Heart left ventricle (tissue), 16 donors: ENCODE results near the gene CD177. TPM values are rescaled to one million over a fixed set of nuclear protein-coding genes. Genes with fewer than 3 reads are reported as not detected.
"Not testable (repeated sequence)": the region's sequence is repeated elsewhere in the genome, so short reads cannot be mapped to it uniquely, and the experiment has no call there.

ENCODE experiments used
- ATAC-seq, 4 donors: fragments of 200-7000 bp; cut with Tn5 transposase; one replicate each; pipeline ENCODE4 v1.9.1; 2020 to 2022; ENCODE audit warnings: moderate library complexity in 4 of 4, mild to moderate bottlenecking in 3 of 4, moderate number of reproducible peaks in 1 of 4
- DNase-seq, 5 donors: peaks; one replicate each; pipeline ENCODE4 v3.0.0-alpha.2; 2020
- H3K27ac ChIP-seq, 12 donors: fragments of 200-600 bp; sonication (generic) in 4 of 12; one replicate each; pipeline versions ENCODE4 v1.5.0 to v1.8.0; 2016 to 2022; ENCODE audit warnings: mild to moderate bottlenecking in 2 of 12
- H3K27me3 ChIP-seq, 9 donors: fragments of 200-600 bp; sonication (generic) in 2 of 9; one replicate each; pipeline versions ENCODE4 v1.5.1 to v1.8.0; 2016 to 2022; ENCODE audit warnings: mild to moderate bottlenecking in 3 of 9
- H3K36me3 ChIP-seq, 9 donors: fragments of 200-600 bp; sonication (generic) in 2 of 9; one replicate each; pipeline versions ENCODE4 v1.5.0 to v1.8.0; 2018 to 2022; ENCODE audit warnings: mild to moderate bottlenecking in 2 of 9
- H3K4me1 ChIP-seq, 12 donors: fragments of 200-600 bp; sonication (generic) in 4 of 12; one replicate each; pipeline versions ENCODE4 v1.5.0 to v1.8.0; 2016 to 2022; ENCODE audit warnings: mild to moderate bottlenecking in 3 of 12
- H3K4me3 ChIP-seq, 12 donors: fragments of 200-600 bp; sonication (generic) in 4 of 12; one replicate each; pipeline versions ENCODE4 v1.5.0 to v1.8.0; 2017 to 2022; ENCODE audit warnings: mild to moderate bottlenecking in 9 of 12, moderate library complexity in 4 of 12
- H3K9me3 ChIP-seq, 12 donors: fragments of 200-600 bp; sonication (generic) in 4 of 12; one replicate each; pipeline versions ENCODE4 v1.5.0 to v1.8.0; 2016 to 2022; ENCODE audit warnings: mild to moderate bottlenecking in 1 of 12
- CTCF ChIP-seq, 12 donors: fragments of 200-600 bp; sonication (generic) in 4 of 12; IDR thresholded peaks; one replicate each; pipeline versions ENCODE4 v1.5.0 to v1.8.0; 2018 to 2022; ENCODE audit warnings: antibody characterized with exemption in 12 of 12, mild to moderate bottlenecking in 5 of 12
- POLR2A ChIP-seq, 2 donors: fragments of 450-650 bp; IDR thresholded peaks; one replicate each; pipeline ENCODE4 v1.6.1; 2017; ENCODE audit warnings: antibody characterized with exemption in 2 of 2, mild to moderate bottlenecking in 2 of 2, moderate library complexity in 2 of 2
- WGBS, 4 donors: extraction: QIAGEN DNeasy Blood & Tissue Kit in 2 of 4; methylation state at CpG; one replicate each; pipeline versions ENCODE4 v1.1.5 to v1.1.7; 2013 to 2018; 5-methylcytosine and 5-hydroxymethylcytosine counted together
- intact Hi-C, 10 donors: fragments of 100-400 bp; cut with DNase I; formaldehyde crosslinking; loops; one replicate each; pipeline versions ENCODE4 v1.11.1 to v1.14.2; 2022
- polyA plus RNA-seq, 2 donors: library from polyadenylated mRNA; stranded (reverse); fragments of 200-250 nt; gene quantifications; one replicate each; pipeline ENCODE4 v1.2.3, GENCODE V29; 2013
- total RNA-seq, 9 donors: library from RNA; depleted of rRNA in 2 of 9; stranded (reverse); fragments of >200 nt in 2 of 9; fragmentation: NEBNext Ultra II Directional in 3 of 9; extraction: Animal tissue kit (Norgen Biotek cat#: 25700) in 3 of 9; gene quantifications; one replicate each; pipeline versions ENCODE4 v1.1.0 to v1.2.4, GENCODE V29; 2016 to 2023
- donor health status: ischemic (EF 13 %, LVEDD 7.1; RV severe dilation, severe dysfunction).
- donor health status: healthy with polysubstance abuse.
- donor health status: DM: no; HTN: yes; CAD: no.
- donor health status: DM: no; HTN: no; CAD: no.
- donor health status: ischemic (EF 25% LVEDD 6.9; RV normal size, moderate dysfunction).
- donor health status: ischemic (EF 25% LVEDD 5.7; RV mildly dilated, moderate dysfunction).
- donor health status: healthy.
- donor health status: DM: yes; HTN: yes; CAD: no.
- donor health status: ischemic (EF 35%, LVEDD 5.7; RV mildly dilated, moderate dysfunction).
- donor health status: nonischemic (EF 11% LVEDD 7.7; RV severe dilation, severe dysfunction).
- donor health status: DM: yes; HTN: yes; CAD: no.
- donor health status: PGD.
- donor health status: ischemic (EF 29% LVEDD 5.4; RV normal size, mild dysfunction).
- donor health status: nonischemic (EF 23%, LVEDD 6.1; RV moderate dilation, normal function).

CD177 gene
- total and polyA plus RNA-seq, 11 donors, result 0.14 to 6.4 (median 0.53) TPM; not detected in 3

DNA sequence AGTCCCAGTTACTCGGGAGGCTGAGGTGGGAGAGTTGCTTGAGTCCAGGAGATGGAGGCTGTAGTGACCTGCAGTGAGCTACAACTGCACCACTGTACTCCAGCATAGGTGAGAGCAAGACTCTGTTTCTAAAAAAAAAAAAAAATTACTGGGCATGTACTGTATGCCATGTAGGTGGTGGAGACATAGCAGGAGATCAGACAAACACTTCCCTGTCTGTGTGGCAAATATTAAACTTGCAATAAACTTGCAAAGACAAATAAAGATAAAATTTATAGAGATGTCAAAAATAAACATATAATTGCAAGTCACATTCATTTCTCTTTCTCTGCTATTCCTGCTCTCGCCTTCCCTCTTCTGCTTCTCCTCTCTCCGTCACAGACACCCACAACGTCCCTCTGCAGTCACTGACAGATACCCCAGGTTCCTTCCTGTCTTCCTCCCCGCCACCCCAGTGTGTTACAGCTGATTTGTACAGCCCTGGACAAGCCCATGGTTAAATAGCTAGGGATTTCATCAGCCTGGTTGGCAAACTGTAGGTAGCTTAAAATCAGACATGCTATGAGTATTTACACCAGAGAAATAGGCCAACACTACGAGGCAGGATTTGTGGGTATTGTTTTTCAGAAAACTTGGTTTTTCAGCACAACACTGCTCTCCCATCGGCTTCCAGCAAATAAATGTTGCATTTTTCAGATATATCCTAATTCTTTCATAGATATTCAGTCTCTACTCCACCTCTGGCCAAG is 1.3 kb upstream of the CD177 start:
- Histone ChIP-seq H3K27ac (no peak overlapping the region), H3K36me3 (no peaks in the 10 kb centered on the region), H3K4me3 (no peak overlapping the region), H3K9me3 (peaks cover 0 to 8% (median 0%) of the 10 kb centered on the region in 12 donors), H3K27me3 (peaks cover 5 to 41% (median 16%) of the 10 kb centered on the region in 9 donors), H3K4me1 (peaks cover 0 to 6% (median 0%) of the 10 kb centered on the region in 12 donors)
- no peak for TF ChIP-seq CTCF (IDR thresholded peaks at IDR 0.05)
- TF ChIP-seq POLR2A (IDR thresholded peaks at IDR 0.05), result no peak
- DNase-seq, result no peak
- 69 to 73% (median 70%) methylated on average over 7 of the region's 7 CpGs for WGBS, 4 donors
- no peak for ATAC-seq
- intact Hi-C loops, result no loop called here

DNA sequence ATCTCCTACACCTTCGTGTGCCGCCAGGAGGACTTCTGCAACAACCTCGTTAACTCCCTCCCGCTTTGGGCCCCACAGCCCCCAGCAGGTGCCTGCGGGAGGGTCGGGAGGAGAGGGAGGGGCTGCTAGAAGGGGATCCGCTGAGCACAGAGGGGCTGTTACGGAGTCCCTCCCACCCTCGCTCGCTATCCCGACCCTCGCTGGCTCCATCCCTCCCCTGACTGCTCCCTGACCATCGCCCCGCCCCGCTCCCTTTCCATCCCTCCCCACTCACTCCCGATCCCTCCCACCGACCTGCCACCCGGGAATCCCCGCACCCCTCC is 780 bp downstream of the CD177 start:
- Histone ChIP-seq H3K27me3 (peaks cover 5 to 41% (median 16%) of the 10 kb centered on the region in 9 donors), H3K9me3 (no peaks in the 10 kb centered on the region), H3K4me1 (peaks cover 0 to 6% (median 0%) of the 10 kb centered on the region in 12 donors), H3K36me3 (no peaks in the 10 kb centered on the region), H3K4me3 (no peak overlapping the region), H3K27ac (no peak overlapping the region)
- intact Hi-C loops, result no loop called here
- ATAC-seq, result no peak
- TF ChIP-seq CTCF (IDR thresholded peaks at IDR 0.05), result no peak
- TF ChIP-seq POLR2A (IDR thresholded peaks at IDR 0.05), result no peak
- DNase-seq, result no peak
- WGBS, 4 donors, result 4 to 30% (median 12%) methylated on average over 19 of the region's 19 CpGs

- H3K36me3 ChIP-seq, H3K4me1 ChIP-seq, ATAC-seq, H3K9me3 ChIP-seq, DNase-seq, H3K4me3 ChIP-seq, H3K27ac ChIP-seq, intact Hi-C loops: not testable (repeated sequence)
- WGBS, 4 donors, result no CpG with 5 or more reads among the region's 3 CpGs
- peaks cover 5 to 30% (median 16%) of the 10 kb centered on the region in 9 donors for H3K27me3 ChIP-seq
These were observed 3.3 kb downstream of the CD177 start for GRCh38 chr19:43356749-43357148.

DNA sequence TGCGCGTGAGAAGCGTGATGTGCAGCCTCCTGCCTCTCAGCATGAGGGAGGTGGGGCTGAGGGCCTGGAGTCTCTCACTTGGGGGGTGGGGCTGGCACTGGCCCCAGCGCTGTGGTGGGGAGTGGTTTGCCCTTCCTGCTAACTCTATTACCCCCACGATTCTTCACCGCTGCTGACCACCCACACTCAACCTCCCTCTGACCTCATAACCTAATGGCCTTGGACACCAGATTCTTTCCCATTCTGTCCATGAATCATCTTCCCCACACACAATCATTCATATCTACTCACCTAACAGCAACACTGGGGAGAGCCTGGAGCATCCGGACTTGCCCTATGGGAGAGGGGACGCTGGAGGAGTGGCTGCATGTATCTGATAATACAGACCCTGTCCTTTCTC is 8.7 kb downstream of the CD177 start:
- Histone ChIP-seq H3K9me3 (no peaks in the 10 kb centered on the region), H3K4me3 (no peak overlapping the region), H3K27ac (no peak overlapping the region), H3K4me1 (no peaks in the 10 kb centered on the region), H3K27me3 (peaks cover 0 to 11% (median 0%) of the 10 kb centered on the region in 9 donors), H3K36me3 (no peaks in the 10 kb centered on the region)
- intact Hi-C loops, result no loop called here
- WGBS, 4 donors, result 26 to 45% (median 34%) methylated on average over 8 of the region's 8 CpGs
- no peak for ATAC-seq
- TF ChIP-seq POLR2A (IDR thresholded peaks at IDR 0.05) (no peak), CTCF (IDR thresholded peaks at IDR 0.05) (no peak)
- no peak for DNase-seq

- no peak overlapping the region for H3K4me3 ChIP-seq
- no peak for DNase-seq
- 71 to 86% (median 79%) methylated on average over 9 to 11 of the region's 11 CpGs for WGBS, 4 donors
- H3K9me3 ChIP-seq, result no peaks in the 10 kb centered on the region
- ATAC-seq, result no peak
- intact Hi-C loops, result no loop called here
- no peak overlapping the region for H3K27ac ChIP-seq
- no peaks in the 10 kb centered on the region for H3K4me1 ChIP-seq
- TF ChIP-seq CTCF (IDR thresholded peaks at IDR 0.05) (no peak), POLR2A (IDR thresholded peaks at IDR 0.05) (no peak)
- peaks cover 0 to 11% (median 0%) of the 10 kb centered on the region in 9 donors for H3K27me3 ChIP-seq
- no peaks in the 10 kb centered on the region for H3K36me3 ChIP-seq
These were observed 9.3 kb downstream of the CD177 start for GRCh38 chr19:43362745-43363144.

GRCh38 chr19:43365677-43366076 is 12.2 kb downstream of the CD177 start:
- WGBS, 4 donors, result 75 to 92% (median 84%) methylated on average over 5 of the region's 9 CpGs
- ATAC-seq, intact Hi-C loops: not testable (repeated sequence)

More at GRCh38 chr19:43365677-43366076, 12.2 kb downstream of the CD177 start:
- not testable (repeated sequence) for DNase-seq, H3K4me3 ChIP-seq, H3K27ac ChIP-seq, H3K9me3 ChIP-seq, H3K4me1 ChIP-seq, H3K36me3 ChIP-seq
- H3K27me3 ChIP-seq, result peaks cover 0 to 11% (median 0%) of the 10 kb centered on the region in 9 donors
